GM23338 (cell line): ENCODE results near the gene IDI1. TPM values are rescaled to one million over a fixed set of nuclear protein-coding genes. Genes with fewer than 3 reads are reported as not detected.

Experiments
- ATAC-seq: fragments of 200-7000 bp; cut with Tn5 transposase; 3 replicates; pipeline ENCODE4 v1.9.1; 2020
- DNase-seq: peaks from one replicate; pipeline ENCODE4 v3.0.0-alpha.2; 2015; ENCODE audit warnings: low spot score
- H2AFZ ChIP-seq: fragments of 200-600 bp; sonication (generic); 2 replicates; pipeline ENCODE4 v1.8.0; 2016; ENCODE audit warnings: antibody characterized with exemption, mild to moderate bottlenecking, moderate library complexity
- H3F3A ChIP-seq: fragments of 200-600 bp; sonication (generic); replicated peaks from 2 replicates; pipeline ENCODE4 v1.8.0; 2017; ENCODE audit warnings: antibody characterized with exemption, mixed run types, low read depth
- H3K27ac ChIP-seq: fragments of 200-600 bp; sonication (generic); 2 replicates; pipeline ENCODE4 v1.6.1; 2016; ENCODE audit warnings: low read depth
- H3K27me3 ChIP-seq: fragments of 200-600 bp; sonication (generic); 2 replicates; pipeline ENCODE4 v1.8.0; 2016; ENCODE audit warnings: mild to moderate bottlenecking, mixed run types, moderate library complexity; ENCODE audit not compliant: insufficient read depth
- H3K36me3 ChIP-seq: fragments of 200-600 bp; sonication (generic); 2 replicates; pipeline ENCODE4 v1.8.0; 2016; ENCODE audit warnings: mild to moderate bottlenecking; ENCODE audit not compliant: insufficient read depth
- H3K4me1 ChIP-seq: fragments of 200-600 bp; sonication (generic); 2 replicates; pipeline ENCODE4 v1.8.0; 2016; ENCODE audit warnings: mild to moderate bottlenecking, moderate library complexity; ENCODE audit not compliant: insufficient read depth
- H3K4me2 ChIP-seq: fragments of 200-600 bp; sonication (generic); 2 replicates; pipeline ENCODE4 v1.7.1; 2017; ENCODE audit warnings: mixed run types
- H3K4me3 ChIP-seq: fragments of 200-600 bp; sonication (generic); 2 replicates; pipeline ENCODE4 v1.6.1; 2016; ENCODE audit warnings: mixed run types
- H3K79me2 ChIP-seq: fragments of 200-600 bp; sonication (generic); replicated peaks from 2 replicates; pipeline ENCODE4 v1.8.0; 2017; ENCODE audit warnings: mild to moderate bottlenecking; ENCODE audit not compliant: insufficient read depth
- H3K9me2 ChIP-seq: fragments of 200-600 bp; sonication (generic); 2 replicates; pipeline ENCODE4 v1.8.0; 2017; ENCODE audit not compliant: insufficient read depth
- H4K20me1 ChIP-seq: fragments of 200-600 bp; sonication (generic); replicated peaks from 2 replicates; pipeline ENCODE4 v1.8.0; 2017; ENCODE audit warnings: mild to moderate bottlenecking; ENCODE audit not compliant: insufficient read depth
- H3K27ac Mint-ChIP-seq: 2 replicates; pipeline ENCODE4 v1.8.0; 2020; ENCODE audit warnings: inconsistent platforms, mild to moderate bottlenecking, moderate library complexity, mixed read lengths
- H3K27me3 Mint-ChIP-seq: 3 replicates; pipeline ENCODE4 v1.8.0; 2022; ENCODE audit warnings: low read depth, mild to moderate bottlenecking, moderate library complexity, mixed read lengths, inconsistent platforms; ENCODE audit not compliant: insufficient read depth, poor library complexity
- H3K36me3 Mint-ChIP-seq: 3 replicates; pipeline ENCODE4 v1.8.0; 2021; ENCODE audit warnings: low read depth, mild to moderate bottlenecking, inconsistent platforms, moderate library complexity, mixed read lengths
- H3K4me1 Mint-ChIP-seq: 3 replicates; pipeline ENCODE4 v1.8.0; 2020; ENCODE audit warnings: mild to moderate bottlenecking, inconsistent platforms, mixed read lengths
- H3K4me3 Mint-ChIP-seq: 3 replicates; pipeline ENCODE4 v1.8.0; 2021; ENCODE audit warnings: moderate library complexity, mild to moderate bottlenecking, inconsistent platforms, mixed read lengths
- H3K9me3 Mint-ChIP-seq: 3 replicates; pipeline ENCODE4 v1.8.0; 2020; ENCODE audit warnings: moderate library complexity, mild to moderate bottlenecking, inconsistent platforms, mixed read lengths
- CTCF ChIP-seq, 2 experiments: fragments of 200-600 bp in 1 of 2; sonication (generic) in 1 of 2; conservative IDR thresholded peaks; 2 replicates each; pipeline versions ENCODE4 v1.5.1 to v1.6.1; 2016 to 2017; ENCODE audit warnings: antibody characterized with exemption in 2 of 2, low read depth in 2 of 2, mild to moderate bottlenecking in 2 of 2, moderate library complexity in 1 of 2
- ETS1 ChIP-seq: IDR thresholded peaks from 2 replicates; pipeline ENCODE4 v1.6.1; 2016; ENCODE audit warnings: antibody characterized with exemption
- EZH2 ChIP-seq: fragments of 200-600 bp; sonication (generic); IDR thresholded peaks from one replicate; pipeline ENCODE4 v1.8.0; 2017; ENCODE audit warnings: antibody characterized with exemption, mild to moderate bottlenecking, low read depth; ENCODE audit not compliant: unreplicated experiment
- EZH2phosphoT487 ChIP-seq: fragments of 200-600 bp; sonication (generic); IDR thresholded peaks from one replicate; pipeline ENCODE4 v1.8.1; 2018; ENCODE audit warnings: antibody characterized with exemption; ENCODE audit not compliant: unreplicated experiment
- JUNB ChIP-seq: IDR thresholded peaks from one replicate; pipeline ENCODE4 v1.6.1; 2016; ENCODE audit warnings: antibody characterized with exemption; ENCODE audit not compliant: unreplicated experiment
- NANOG ChIP-seq: IDR thresholded peaks from 2 replicates; pipeline ENCODE4 v1.6.1; 2016; ENCODE audit warnings: antibody characterized with exemption, borderline replicate concordance
- STAT1 ChIP-seq: IDR thresholded peaks from one replicate; pipeline ENCODE4 v1.6.1; 2016; ENCODE audit warnings: antibody characterized with exemption; ENCODE audit not compliant: unreplicated experiment
- ZNF114 ChIP-seq: fragments of 250-450 bp; sonication (Bioruptor Pico); IDR thresholded peaks from 2 replicates; pipeline ENCODE4 v1.5.0; 2020; ENCODE audit warnings: mild to moderate bottlenecking, moderate library complexity
- ZNF331 ChIP-seq: fragments of 250-450 bp; sonication (Bioruptor Pico); IDR thresholded peaks from 2 replicates; pipeline ENCODE4 v1.5.0; 2020; ENCODE audit warnings: low read depth, mild to moderate bottlenecking, moderate library complexity
- polyA plus RNA-seq: library from polyadenylated mRNA; unstranded; fragments of >200 nt; fragmentation: Nextera tagmentation; extraction: Ambion mirVana; gene quantifications from 2 replicates; pipeline ENCODE4 v1.2.1, GENCODE V29; 2016
- total RNA-seq: library from RNA; depleted of rRNA; stranded (reverse); fragments of >200 nt; shearing (Covaris generic); gene quantifications from 2 replicates; pipeline ENCODE4 v1.2.3, GENCODE V29; 2014
- TF ChIP-seq, protein P1 (sequence below): IDR thresholded peaks from one replicate; pipeline ENCODE4 v1.6.1; 2018; ENCODE audit warnings: antibody characterized with exemption; ENCODE audit not compliant: unreplicated experiment

The IDI1 gene
- total and polyA plus RNA-seq, 2 experiments from 2014 or later = 119 to 154 TPM

GRCh38 chr10:1035201-1035600 is 13.7 kb downstream of the IDI1 start:
- Histone ChIP-seq H3F3A (peaks cover 14% of the 10 kb centered on the region; the same call in 1 of the 2 replicates), H3K4me2 (no peak overlapping the region), H3K27ac (no peak overlapping the region), H3K79me2 (no peaks in the 10 kb centered on the region), H3K4me3 (no peak overlapping the region), H4K20me1 (peaks cover 12% of the 10 kb centered on the region), H2AFZ (no peak overlapping the region), H3K27me3 (no peaks in the 10 kb centered on the region), H3K4me1 (peaks cover 2% of the 10 kb centered on the region; the same call in 1 of the 2 replicates), H3K36me3 (peaks cover 10% of the 10 kb centered on the region; the same call in 1 of the 2 replicates), H3K9me2 (no peaks in the 10 kb centered on the region)
- TF ChIP-seq ZNF114 (CRISPR knock-in tag) (no peak), STAT1 (no peak), EZH2phosphoT487 (no peak), JUNB (no peak), CTCF (conservative IDR thresholded peaks at IDR 0.05; ENCODE audit: low read depth in 2 of 2) (no peak), ETS1 (no peak), EZH2 (no peak), NANOG (no peak), ZNF331 (CRISPR knock-in tag) (no peak)
- TF ChIP-seq, protein P1, sequence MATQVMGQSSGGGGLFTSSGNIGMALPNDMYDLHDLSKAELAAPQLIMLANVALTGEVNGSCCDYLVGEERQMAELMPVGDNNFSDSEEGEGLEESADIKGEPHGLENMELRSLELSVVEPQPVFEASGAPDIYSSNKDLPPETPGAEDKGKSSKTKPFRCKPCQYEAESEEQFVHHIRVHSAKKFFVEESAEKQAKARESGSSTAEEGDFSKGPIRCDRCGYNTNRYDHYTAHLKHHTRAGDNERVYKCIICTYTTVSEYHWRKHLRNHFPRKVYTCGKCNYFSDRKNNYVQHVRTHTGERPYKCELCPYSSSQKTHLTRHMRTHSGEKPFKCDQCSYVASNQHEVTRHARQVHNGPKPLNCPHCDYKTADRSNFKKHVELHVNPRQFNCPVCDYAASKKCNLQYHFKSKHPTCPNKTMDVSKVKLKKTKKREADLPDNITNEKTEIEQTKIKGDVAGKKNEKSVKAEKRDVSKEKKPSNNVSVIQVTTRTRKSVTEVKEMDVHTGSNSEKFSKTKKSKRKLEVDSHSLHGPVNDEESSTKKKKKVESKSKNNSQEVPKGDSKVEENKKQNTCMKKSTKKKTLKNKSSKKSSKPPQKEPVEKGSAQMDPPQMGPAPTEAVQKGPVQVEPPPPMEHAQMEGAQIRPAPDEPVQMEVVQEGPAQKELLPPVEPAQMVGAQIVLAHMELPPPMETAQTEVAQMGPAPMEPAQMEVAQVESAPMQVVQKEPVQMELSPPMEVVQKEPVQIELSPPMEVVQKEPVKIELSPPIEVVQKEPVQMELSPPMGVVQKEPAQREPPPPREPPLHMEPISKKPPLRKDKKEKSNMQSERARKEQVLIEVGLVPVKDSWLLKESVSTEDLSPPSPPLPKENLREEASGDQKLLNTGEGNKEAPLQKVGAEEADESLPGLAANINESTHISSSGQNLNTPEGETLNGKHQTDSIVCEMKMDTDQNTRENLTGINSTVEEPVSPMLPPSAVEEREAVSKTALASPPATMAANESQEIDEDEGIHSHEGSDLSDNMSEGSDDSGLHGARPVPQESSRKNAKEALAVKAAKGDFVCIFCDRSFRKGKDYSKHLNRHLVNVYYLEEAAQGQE = no peak
- Mint-ChIP-seq H3K27me3 (no peaks in the 10 kb centered on the region), H3K9me3 (no peaks in the 10 kb centered on the region), H3K27ac (no peak overlapping the region; the same call in 1 of the 2 replicates), H3K4me3 (no peak overlapping the region), H3K36me3 (peaks cover 8% of the 10 kb centered on the region), H3K4me1 (peaks cover 12% of the 10 kb centered on the region; the same call in 2 of the 3 replicates)
- DNase-seq (no peak), ATAC-seq (peak; percentile 64)
